ENCODE data around the gene PPIP5K2. TPM values are rescaled to one million over a fixed set of nuclear protein-coding genes. Genes with fewer than 3 reads are reported as not detected.

The PPIP5K2 gene
- total and polyA plus RNA-seq, 9 donors: 17.8 to 63.3 (median 45.4) TPM

DNA sequence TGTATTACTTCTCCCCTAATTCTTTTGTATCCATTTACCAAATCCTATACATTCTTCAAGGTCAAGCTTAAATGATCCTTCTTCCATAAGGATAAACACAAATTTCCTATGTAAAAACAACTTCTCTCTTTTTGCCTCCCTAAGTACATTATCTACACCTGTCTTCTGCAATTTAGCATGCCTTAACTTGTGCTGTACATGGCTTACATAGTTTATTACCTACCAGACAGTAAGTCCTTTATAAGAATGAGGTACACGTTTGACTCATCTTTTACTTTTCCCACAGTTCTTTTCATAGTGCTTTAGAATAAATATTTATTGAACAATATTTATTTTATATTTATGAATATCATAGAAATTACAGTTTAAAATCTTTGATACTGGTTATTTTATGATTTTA is 33.6 kb upstream of the PPIP5K2 start:
- Histone ChIP-seq H3K27me3 (no peaks in the 10 kb centered on the region), H3K36me3 (no peaks in the 10 kb centered on the region), H3K9me3 (peaks cover 0 to 6% of the 10 kb centered on the region in 2 donors), H3K4me3 (no peak overlapping the region), H3K27ac (no peak overlapping the region), H3K4me1 (ENCODE audit: insufficient read depth) (no peaks in the 10 kb centered on the region)
- intact Hi-C loops (cut with DNase I): no loop called here
- DNase-seq: no peak
- WGBS, 3 donors: 89 to 96% (median 92%) methylated on average over 1 of the region's 1 CpG
- TF ChIP-seq, protein P1, sequence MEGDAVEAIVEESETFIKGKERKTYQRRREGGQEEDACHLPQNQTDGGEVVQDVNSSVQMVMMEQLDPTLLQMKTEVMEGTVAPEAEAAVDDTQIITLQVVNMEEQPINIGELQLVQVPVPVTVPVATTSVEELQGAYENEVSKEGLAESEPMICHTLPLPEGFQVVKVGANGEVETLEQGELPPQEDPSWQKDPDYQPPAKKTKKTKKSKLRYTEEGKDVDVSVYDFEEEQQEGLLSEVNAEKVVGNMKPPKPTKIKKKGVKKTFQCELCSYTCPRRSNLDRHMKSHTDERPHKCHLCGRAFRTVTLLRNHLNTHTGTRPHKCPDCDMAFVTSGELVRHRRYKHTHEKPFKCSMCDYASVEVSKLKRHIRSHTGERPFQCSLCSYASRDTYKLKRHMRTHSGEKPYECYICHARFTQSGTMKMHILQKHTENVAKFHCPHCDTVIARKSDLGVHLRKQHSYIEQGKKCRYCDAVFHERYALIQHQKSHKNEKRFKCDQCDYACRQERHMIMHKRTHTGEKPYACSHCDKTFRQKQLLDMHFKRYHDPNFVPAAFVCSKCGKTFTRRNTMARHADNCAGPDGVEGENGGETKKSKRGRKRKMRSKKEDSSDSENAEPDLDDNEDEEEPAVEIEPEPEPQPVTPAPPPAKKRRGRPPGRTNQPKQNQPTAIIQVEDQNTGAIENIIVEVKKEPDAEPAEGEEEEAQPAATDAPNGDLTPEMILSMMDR (IDR thresholded peaks at IDR 0.05): no peak
- no peak for TF ChIP-seq EP300 (IDR thresholded peaks at IDR 0.05)

DNA sequence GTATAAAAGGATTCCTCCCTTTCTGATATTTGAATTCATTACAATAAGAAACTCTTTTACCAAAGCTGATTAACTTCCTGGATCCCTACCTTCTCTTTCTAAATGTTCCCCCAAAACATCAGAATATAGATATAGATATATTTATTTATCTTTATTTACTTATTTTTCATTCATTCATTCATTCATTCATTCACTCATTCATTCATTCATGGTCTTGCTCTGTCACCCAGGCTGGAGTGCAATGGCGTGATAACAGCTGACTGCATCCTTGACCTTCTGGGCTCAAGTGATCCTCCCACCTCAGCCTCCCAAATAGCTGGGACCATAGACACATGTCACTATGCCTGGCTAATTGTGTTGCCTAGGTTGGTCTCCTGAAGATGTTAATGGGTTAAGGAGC is 30.8 kb upstream of the PPIP5K2 start:
- no peak for TF ChIP-seq POLR2A (IDR thresholded peaks at IDR 0.05)
- TF ChIP-seq, protein P1 (IDR thresholded peaks at IDR 0.05): no peak
- TF ChIP-seq EP300 (IDR thresholded peaks at IDR 0.05): no peak
- Histone ChIP-seq H3K36me3 (no peaks in the 10 kb centered on the region), H3K4me3 (no peak overlapping the region), H3K27ac (no peak overlapping the region), H3K27me3 (no peaks in the 10 kb centered on the region), H3K4me1 (ENCODE audit: insufficient read depth) (no peaks in the 10 kb centered on the region), H3K9me3 (peaks cover 0 to 6% of the 10 kb centered on the region in 2 donors)
- WGBS, 3 donors: 90 to 92% (median 91%) methylated on average over 1 of the region's 1 CpG
- intact Hi-C loops (cut with DNase I): no loop called here
- no peak for DNase-seq

DNA sequence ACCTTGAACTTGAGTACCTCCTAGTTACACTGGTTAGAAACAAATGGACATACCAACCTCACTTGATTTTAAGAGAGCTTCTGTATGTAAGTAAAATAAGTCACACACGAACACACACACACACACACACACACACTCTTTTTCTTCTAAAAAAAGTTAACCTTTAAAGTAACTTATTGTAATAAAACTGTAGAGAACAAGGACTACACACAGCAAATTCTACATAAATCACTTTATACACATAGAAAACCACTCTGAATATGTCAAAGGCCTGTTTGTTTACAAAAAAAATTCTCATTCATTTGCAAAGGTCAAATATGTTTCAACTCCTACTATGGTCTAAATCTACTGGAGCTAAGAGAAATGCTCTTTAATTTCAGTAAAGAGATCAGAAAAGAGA is 29.3 kb upstream of the PPIP5K2 start:
- intact Hi-C loops (cut with DNase I): no loop called here
- H3K27me3 ChIP-seq: no peaks in the 10 kb centered on the region
- no peak overlapping the region for H3K27ac ChIP-seq
- no peaks in the 10 kb centered on the region for H3K36me3 ChIP-seq
- no peak for DNase-seq
- no peaks in the 10 kb centered on the region for H3K9me3 ChIP-seq
- H3K4me3 ChIP-seq: no peak overlapping the region
- H3K4me1 ChIP-seq (ENCODE audit: insufficient read depth): no peaks in the 10 kb centered on the region
- TF ChIP-seq, protein P1 (IDR thresholded peaks at IDR 0.05): no peak
- TF ChIP-seq EP300 (IDR thresholded peaks at IDR 0.05) (no peak), POLR2A (IDR thresholded peaks at IDR 0.05) (no peak)
- 73 to 91% (median 87%) methylated on average over 1 of the region's 1 CpG for WGBS, 3 donors

- Histone ChIP-seq H3K27me3 (no peaks in the 10 kb centered on the region), H3K9me3 (no peaks in the 10 kb centered on the region), H3K36me3 (no peaks in the 10 kb centered on the region), H3K4me3 (no peak overlapping the region), H3K4me1 (ENCODE audit: insufficient read depth) (no peaks in the 10 kb centered on the region), H3K27ac (no peak overlapping the region)
- TF ChIP-seq, protein P1 (IDR thresholded peaks at IDR 0.05): no peak
- no peak for TF ChIP-seq POLR2A (IDR thresholded peaks at IDR 0.05)
- no peak for TF ChIP-seq EP300 (IDR thresholded peaks at IDR 0.05)
- no peak for DNase-seq
- 91 to 95% (median 94%) methylated on average over 3 of the region's 3 CpGs for WGBS, 3 donors
- intact Hi-C loops (cut with DNase I): no loop called here
Measured at GRCh38 chr5:103092676-103093075, 27.4 kb upstream of the PPIP5K2 start.

DNA sequence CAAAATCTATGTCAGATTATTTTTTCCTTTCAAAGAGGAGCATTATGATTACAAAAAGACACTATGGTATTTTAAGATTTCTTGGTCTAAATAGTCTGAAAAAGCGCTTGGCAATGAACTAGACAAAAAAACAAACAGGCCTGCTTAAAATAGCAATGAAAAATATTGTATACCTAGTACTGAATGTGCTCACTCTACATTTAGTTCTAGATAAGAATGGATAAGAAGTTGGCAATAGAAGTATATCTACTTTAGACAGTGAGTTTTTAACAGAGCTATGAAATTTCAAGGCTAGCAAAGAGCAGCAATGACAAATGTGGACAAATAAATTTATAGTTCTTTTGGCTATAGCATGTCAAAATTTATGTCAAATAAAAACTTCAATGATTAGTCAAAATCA is 26.4 kb upstream of the PPIP5K2 start:
- Histone ChIP-seq H3K27ac (no peak overlapping the region), H3K4me1 (ENCODE audit: insufficient read depth) (no peaks in the 10 kb centered on the region), H3K4me3 (no peak overlapping the region), H3K36me3 (no peaks in the 10 kb centered on the region), H3K9me3 (no peaks in the 10 kb centered on the region), H3K27me3 (no peaks in the 10 kb centered on the region)
- WGBS, 3 donors: 49 to 72% (median 50%) methylated on average over 1 of the region's 1 CpG
- TF ChIP-seq POLR2A (IDR thresholded peaks at IDR 0.05) (no peak), EP300 (IDR thresholded peaks at IDR 0.05) (no peak)
- intact Hi-C loops (cut with DNase I): no loop called here
- DNase-seq: no peak
